GM10248 (cell line): ENCODE results near the gene SH2D1A.
"Not testable (repeated sequence)": the region's sequence is repeated elsewhere in the genome, so short reads cannot be mapped to it uniquely, and the experiment has no call there.

ENCODE experiments used
- CTCF ChIA-PET: fragments of 300-600 bp; sonication (Branson Sonifier 250); formaldehyde crosslinking; extraction: SDS; loops from one replicate; lab custom pipeline; 2021; ENCODE audit warnings: antibody characterized with exemption; lab: Yijun Ruan, JAX
- POLR2A ChIA-PET: fragments of 350-650 bp; sonication (Branson Sonifier 250); formaldehyde crosslinking; extraction: SDS; loops from one replicate; lab custom pipeline; 2020; ENCODE audit warnings: antibody characterized with exemption; lab: Yijun Ruan, JAX
- DNase-seq: peaks from one replicate; pipeline ENCODE4 v3.0.0; 2012; ENCODE audit errors: extremely low spot score
- TF ChIP-seq, protein P1 (sequence below): IDR thresholded peaks from 2 replicates; pipeline ENCODE4 v1.5.1; 2012; ENCODE audit warnings: mild to moderate bottlenecking, low read depth; ENCODE audit errors: extremely low read depth, missing control alignments, control extremely low read depth

The SH2D1A gene

DNA sequence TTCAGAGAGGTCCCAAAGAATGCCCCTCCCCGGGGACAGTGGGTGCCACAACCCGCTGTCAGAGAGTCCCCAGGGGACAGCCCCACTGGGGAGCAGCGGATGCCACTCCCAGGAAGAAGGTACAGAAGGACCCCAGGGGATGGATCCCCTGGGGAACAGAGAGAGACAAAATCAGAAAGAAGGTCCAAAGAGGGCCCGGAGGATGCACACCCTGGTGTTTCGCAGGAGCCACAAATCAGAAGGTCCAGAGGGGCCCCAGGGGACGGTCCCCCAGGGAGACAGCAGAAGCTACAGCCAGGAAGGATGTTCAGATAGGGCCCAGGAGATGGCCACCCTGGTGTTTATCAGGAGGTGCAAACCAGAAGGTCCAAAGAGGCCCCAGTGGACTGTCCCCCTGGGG is 12.5 kb upstream of the SH2D1A start:
- ChIA-PET CTCF (no interaction called here), POLR2A (no interaction called here)
- TF ChIP-seq, protein P1, sequence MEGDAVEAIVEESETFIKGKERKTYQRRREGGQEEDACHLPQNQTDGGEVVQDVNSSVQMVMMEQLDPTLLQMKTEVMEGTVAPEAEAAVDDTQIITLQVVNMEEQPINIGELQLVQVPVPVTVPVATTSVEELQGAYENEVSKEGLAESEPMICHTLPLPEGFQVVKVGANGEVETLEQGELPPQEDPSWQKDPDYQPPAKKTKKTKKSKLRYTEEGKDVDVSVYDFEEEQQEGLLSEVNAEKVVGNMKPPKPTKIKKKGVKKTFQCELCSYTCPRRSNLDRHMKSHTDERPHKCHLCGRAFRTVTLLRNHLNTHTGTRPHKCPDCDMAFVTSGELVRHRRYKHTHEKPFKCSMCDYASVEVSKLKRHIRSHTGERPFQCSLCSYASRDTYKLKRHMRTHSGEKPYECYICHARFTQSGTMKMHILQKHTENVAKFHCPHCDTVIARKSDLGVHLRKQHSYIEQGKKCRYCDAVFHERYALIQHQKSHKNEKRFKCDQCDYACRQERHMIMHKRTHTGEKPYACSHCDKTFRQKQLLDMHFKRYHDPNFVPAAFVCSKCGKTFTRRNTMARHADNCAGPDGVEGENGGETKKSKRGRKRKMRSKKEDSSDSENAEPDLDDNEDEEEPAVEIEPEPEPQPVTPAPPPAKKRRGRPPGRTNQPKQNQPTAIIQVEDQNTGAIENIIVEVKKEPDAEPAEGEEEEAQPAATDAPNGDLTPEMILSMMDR, result no peak
- DNase-seq, result no peak

DNA sequence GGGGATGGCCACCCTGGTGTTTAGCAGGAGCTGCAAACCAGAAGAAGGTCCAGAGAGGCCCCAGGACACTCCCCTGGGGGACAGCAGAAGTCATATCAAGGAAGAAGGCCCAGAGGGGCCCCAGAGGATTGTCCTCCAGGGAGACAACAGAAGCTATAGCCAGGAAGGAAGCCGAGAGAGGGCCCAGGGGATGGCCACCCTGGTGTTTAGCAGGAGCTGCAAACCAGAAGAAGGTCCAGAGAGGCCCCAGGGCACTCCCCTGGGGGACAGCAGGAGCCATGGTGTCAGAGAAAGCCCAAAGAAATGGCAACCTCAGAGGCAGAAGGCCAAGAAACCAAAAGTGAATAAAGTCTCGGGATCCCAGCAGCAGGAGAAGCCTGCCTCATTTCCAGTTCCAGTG is 11.8 kb upstream of the SH2D1A start:
- CTCF ChIA-PET, POLR2A ChIA-PET, DNase-seq: not testable (repeated sequence)

DNA sequence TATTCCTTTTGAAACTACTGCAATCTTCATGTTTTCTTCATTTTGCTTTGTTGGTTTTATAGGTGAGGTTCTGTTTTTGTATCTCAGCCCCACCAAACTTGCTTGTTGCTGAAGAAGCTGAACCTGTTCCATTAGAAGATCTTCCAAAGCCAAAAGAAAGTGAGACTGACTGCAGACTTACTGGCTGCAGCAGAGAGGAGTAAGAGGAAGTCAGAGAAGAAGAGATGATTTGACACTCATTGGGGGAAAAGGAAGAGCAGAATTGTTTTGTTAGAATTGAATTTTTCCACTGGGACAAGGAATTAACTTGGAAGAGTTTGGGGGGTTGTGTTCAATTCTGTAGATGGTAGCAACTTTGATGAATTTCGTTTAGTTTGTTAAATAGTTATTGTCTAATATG is 10.8 kb upstream of the SH2D1A start:
- TF ChIP-seq, protein P1, result no peak
- ChIA-PET POLR2A (no interaction called here), CTCF (no interaction called here)
- no peak for DNase-seq

DNA sequence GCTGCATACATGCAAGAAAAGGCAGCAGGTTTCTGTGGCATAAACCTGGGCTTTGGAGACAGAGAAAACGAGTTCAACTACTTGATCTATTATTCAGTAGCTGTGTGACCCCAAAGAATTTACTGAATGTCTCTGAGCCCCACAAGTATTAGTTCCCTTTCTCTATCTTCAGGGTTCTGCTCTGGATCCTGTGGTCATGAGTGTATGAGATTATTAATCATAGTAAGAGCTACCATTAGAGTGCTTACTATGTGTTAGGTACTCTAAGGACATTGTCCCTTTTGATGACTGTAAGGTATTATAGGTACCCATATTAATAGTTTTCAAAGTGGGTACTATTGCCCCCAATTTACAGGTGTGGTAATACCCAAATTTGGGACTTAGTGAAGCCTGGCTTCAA is 8.4 kb upstream of the SH2D1A start:
- TF ChIP-seq, protein P1, result no peak
- POLR2A ChIA-PET, result no interaction called here
- CTCF ChIA-PET, result no interaction called here
- DNase-seq, result no peak

DNA sequence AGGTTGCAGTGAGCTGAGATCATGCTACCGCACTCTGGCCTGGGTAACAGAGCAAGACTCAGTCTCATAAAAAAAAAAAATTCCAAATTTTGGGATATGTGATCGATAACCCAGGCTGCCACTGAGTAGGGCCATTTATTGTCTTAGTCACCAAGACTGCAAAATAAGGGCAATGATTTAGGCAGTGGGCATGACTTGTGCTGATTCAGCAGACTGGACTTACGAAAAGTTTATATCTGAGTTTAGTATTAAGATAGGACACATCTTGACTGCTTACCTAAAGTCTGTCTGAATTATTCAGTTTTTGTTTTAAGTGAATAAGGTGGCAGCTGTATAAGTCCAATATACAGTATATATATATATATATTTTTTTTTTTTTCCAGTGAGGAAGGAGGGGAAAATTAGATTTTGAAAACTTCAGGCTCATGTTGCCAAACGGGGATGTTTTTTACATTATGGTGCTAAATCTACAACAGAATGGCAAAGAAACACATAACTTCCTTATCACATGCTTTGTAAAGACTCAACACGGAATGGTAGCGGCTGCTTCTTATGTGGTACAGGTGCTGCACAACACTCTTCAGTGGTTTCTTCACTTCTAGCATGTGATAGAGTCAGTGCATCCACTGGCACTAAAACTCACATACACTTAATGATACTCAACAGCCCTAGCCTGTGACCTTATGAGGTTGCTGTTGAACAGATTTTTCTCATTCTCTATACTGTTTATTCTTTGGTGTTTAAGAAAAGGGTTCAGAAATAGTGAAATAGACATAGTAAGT is 7.4 kb upstream of the SH2D1A start:
- POLR2A ChIA-PET, result no interaction called here
- TF ChIP-seq, protein P1, result no peak
- no peak for DNase-seq
- CTCF ChIA-PET, result no interaction called here

DNA sequence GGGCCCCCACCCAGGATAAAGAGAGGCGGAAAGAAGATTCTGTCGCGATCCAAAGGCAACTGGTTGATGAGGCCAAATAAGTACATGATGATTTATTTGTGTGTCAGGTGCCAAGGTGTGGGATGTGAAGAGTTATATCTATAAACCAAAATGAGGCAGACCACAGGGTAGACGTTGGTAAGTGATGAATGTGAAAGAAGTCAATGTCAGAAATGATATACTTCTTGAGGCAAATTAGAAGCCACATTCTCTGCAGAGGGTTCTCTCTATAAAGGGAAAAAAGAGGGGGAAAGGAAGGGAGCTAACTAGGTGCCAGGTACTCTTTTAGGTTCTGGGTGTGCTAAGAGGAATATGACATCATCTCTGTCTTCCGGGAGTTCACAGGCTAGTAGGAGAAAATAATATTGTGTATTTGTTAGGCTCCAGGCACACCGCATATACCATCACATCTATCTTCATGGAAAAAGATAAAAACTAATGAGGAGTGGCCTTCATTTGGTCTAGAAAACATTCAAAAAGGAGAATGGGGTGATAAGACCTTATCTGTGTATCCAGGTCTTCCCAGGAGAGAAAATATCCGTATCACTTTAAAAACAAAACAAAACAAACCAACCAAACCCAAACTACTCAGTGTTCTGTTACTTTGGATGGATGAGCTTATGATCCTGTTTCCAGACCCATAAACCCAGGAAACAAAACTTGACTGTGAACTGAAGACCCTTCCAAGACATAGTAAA is 4.8 kb upstream of the SH2D1A start:
- no peak for DNase-seq
- TF ChIP-seq, protein P1, result no peak
- ChIA-PET CTCF (no interaction called here), POLR2A (no interaction called here)
